CD4-positive, alpha-beta T cell treated with Interleukin-17A for 4 hours (primary cell): ENCODE measurements around the gene RAB8A.
"Not testable (repeated sequence)": the region's sequence is repeated elsewhere in the genome, so short reads cannot be mapped to it uniquely, and the experiment has no call there.

Experiments used
- DNase-seq: peaks from one replicate; pipeline ENCODE4 v3.0.0-alpha.2; 2020; ENCODE audit warnings: mixed read lengths

Gene RAB8A

GRCh38 chr19:16078759-16079707 lies 32.7 kb upstream of the RAB8A start:
- peak; percentile 77 for DNase-seq

- DNase-seq = no peak
Measured at GRCh38 chr19:16084067-16084685, 27.5 kb upstream of the RAB8A start.

- no peak for DNase-seq
Measured at GRCh38 chr19:16085115-16085514, 26.6 kb upstream of the RAB8A start.

- DNase-seq = not testable (repeated sequence)
Measured at GRCh38 chr19:16087404-16087803, 24.3 kb upstream of the RAB8A start.

GRCh38 chr19:16087940-16088339 lies 23.7 kb upstream of the RAB8A start:
- no peak for DNase-seq

GRCh38 chr19:16088351-16089009 lies 23.2 kb upstream of the RAB8A start:
- no peak for DNase-seq

- DNase-seq = no peak
Measured at GRCh38 chr19:16089010-16089846, 22.5 kb upstream of the RAB8A start.

GRCh38 chr19:16091546-16092475 lies 19.9 kb upstream of the RAB8A start:
- DNase-seq = no peak

GRCh38 chr19:16094360-16095070 lies 17.2 kb upstream of the RAB8A start:
- DNase-seq = no peak

- DNase-seq = no peak
Measured at GRCh38 chr19:16095071-16095571, 16.6 kb upstream of the RAB8A start.

GRCh38 chr19:16096280-16096855 lies 15.3 kb upstream of the RAB8A start:
- DNase-seq = no peak

GRCh38 chr19:16098416-16098768 lies 13.3 kb upstream of the RAB8A start:
- no peak for DNase-seq

- no peak for DNase-seq
Measured at GRCh38 chr19:16098821-16099220, 12.9 kb upstream of the RAB8A start.

- DNase-seq = not testable (repeated sequence)
Measured at GRCh38 chr19:16099314-16099965, 12.2 kb upstream of the RAB8A start.

- DNase-seq = no peak
Measured at GRCh38 chr19:16100524-16100923, 11.2 kb upstream of the RAB8A start.

GRCh38 chr19:16104722-16105121 lies 7.0 kb upstream of the RAB8A start:
- DNase-seq = no peak

GRCh38 chr19:16106121-16106520 lies 5.6 kb upstream of the RAB8A start:
- no peak for DNase-seq

- no peak for DNase-seq
Measured at GRCh38 chr19:16111909-16112752, 442 bp downstream of the RAB8A start.

- DNase-seq = no peak
Measured at GRCh38 chr19:16112778-16113177, 1.1 kb downstream of the RAB8A start.
